ENCODE measurements around the gene LYPD6. TPM values are rescaled to one million over a fixed set of nuclear protein-coding genes. Genes with fewer than 3 reads are reported as not detected.

The LYPD6 gene
- total and polyA plus RNA-seq, 2 experiments from 2014 or later = 4.9 to 12.4 TPM

DNA sequence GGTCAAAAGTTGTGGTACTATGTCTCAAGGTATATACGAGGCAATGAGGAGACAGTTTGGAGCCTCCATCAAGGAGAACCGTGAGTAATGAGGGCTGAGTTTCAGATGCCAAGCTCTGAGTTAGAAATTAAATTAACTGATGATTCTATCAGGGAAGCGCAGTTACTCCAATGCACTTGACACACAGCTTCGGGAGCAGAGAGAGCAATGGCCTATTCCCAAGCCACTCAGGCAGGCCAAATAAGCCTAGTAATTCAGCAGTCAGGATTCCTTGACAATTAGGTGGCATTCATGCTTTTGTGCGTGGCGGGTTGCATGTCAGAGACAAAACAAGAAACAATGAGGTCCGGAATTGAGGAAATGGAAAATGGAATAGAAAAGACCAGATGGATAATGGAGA, 134.0 kb downstream of the LYPD6 start:
- TF ChIP-seq ZNF331 (CRISPR knock-in tag; IDR thresholded peaks at IDR 0.05; ENCODE audit: low read depth) (no peak), JUNB (IDR thresholded peaks at IDR 0.05; ENCODE audit: unreplicated experiment) (no peak), EZH2 (IDR thresholded peaks at IDR 0.05; ENCODE audit: low read depth, unreplicated experiment) (no peak), POLR2AphosphoS5 (IDR thresholded peaks at IDR 0.05; ENCODE audit: low read depth) (no peak), CREB1 (CRISPR knock-in tag; IDR thresholded peaks at IDR 0.05; ENCODE audit: low read depth) (no peak), NANOG (IDR thresholded peaks at IDR 0.05; ENCODE audit: borderline replicate concordance) (no peak), STAT1 (IDR thresholded peaks at IDR 0.05; ENCODE audit: unreplicated experiment) (no peak)
- TF ChIP-seq, protein P1, sequence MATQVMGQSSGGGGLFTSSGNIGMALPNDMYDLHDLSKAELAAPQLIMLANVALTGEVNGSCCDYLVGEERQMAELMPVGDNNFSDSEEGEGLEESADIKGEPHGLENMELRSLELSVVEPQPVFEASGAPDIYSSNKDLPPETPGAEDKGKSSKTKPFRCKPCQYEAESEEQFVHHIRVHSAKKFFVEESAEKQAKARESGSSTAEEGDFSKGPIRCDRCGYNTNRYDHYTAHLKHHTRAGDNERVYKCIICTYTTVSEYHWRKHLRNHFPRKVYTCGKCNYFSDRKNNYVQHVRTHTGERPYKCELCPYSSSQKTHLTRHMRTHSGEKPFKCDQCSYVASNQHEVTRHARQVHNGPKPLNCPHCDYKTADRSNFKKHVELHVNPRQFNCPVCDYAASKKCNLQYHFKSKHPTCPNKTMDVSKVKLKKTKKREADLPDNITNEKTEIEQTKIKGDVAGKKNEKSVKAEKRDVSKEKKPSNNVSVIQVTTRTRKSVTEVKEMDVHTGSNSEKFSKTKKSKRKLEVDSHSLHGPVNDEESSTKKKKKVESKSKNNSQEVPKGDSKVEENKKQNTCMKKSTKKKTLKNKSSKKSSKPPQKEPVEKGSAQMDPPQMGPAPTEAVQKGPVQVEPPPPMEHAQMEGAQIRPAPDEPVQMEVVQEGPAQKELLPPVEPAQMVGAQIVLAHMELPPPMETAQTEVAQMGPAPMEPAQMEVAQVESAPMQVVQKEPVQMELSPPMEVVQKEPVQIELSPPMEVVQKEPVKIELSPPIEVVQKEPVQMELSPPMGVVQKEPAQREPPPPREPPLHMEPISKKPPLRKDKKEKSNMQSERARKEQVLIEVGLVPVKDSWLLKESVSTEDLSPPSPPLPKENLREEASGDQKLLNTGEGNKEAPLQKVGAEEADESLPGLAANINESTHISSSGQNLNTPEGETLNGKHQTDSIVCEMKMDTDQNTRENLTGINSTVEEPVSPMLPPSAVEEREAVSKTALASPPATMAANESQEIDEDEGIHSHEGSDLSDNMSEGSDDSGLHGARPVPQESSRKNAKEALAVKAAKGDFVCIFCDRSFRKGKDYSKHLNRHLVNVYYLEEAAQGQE (IDR thresholded peaks at IDR 0.05; ENCODE audit: unreplicated experiment) = no peak
- TF ChIP-seq, protein P2, sequence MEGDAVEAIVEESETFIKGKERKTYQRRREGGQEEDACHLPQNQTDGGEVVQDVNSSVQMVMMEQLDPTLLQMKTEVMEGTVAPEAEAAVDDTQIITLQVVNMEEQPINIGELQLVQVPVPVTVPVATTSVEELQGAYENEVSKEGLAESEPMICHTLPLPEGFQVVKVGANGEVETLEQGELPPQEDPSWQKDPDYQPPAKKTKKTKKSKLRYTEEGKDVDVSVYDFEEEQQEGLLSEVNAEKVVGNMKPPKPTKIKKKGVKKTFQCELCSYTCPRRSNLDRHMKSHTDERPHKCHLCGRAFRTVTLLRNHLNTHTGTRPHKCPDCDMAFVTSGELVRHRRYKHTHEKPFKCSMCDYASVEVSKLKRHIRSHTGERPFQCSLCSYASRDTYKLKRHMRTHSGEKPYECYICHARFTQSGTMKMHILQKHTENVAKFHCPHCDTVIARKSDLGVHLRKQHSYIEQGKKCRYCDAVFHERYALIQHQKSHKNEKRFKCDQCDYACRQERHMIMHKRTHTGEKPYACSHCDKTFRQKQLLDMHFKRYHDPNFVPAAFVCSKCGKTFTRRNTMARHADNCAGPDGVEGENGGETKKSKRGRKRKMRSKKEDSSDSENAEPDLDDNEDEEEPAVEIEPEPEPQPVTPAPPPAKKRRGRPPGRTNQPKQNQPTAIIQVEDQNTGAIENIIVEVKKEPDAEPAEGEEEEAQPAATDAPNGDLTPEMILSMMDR (conservative IDR thresholded peaks at IDR 0.05; ENCODE audit: low read depth in 2 of 2) = no peak
- Mint-ChIP-seq H3K36me3 (ENCODE audit: low read depth) (peaks cover 8% of the 10 kb centered on the region; the same call in 2 of the 3 replicates), H3K27ac (no peak overlapping the region), H3K4me1 (no peaks in the 10 kb centered on the region), H3K9me3 (peaks cover 12% of the 10 kb centered on the region; the same call in 2 of the 3 replicates), H3K27me3 (ENCODE audit: insufficient read depth, low read depth, poor library complexity) (no peaks in the 10 kb centered on the region), H3K4me3 (no peak overlapping the region)
- Histone ChIP-seq H3K4me1 (ENCODE audit: insufficient read depth) (no peaks in the 10 kb centered on the region), H3K4me3 (no peak overlapping the region), H3K4me2 (no peak overlapping the region), H3K27ac (ENCODE audit: low read depth) (no peak overlapping the region), H3K79me2 (replicated peaks; ENCODE audit: insufficient read depth) (no peaks in the 10 kb centered on the region), H3K9me2 (ENCODE audit: insufficient read depth) (0 out of 2 replicates have a peak, but pooled peaks cover 4% of the 10 kb centered on the region), H3F3A (replicated peaks; ENCODE audit: low read depth) (no peaks in the 10 kb centered on the region), H4K20me1 (replicated peaks; ENCODE audit: insufficient read depth) (no peaks in the 10 kb centered on the region), H3K36me3 (ENCODE audit: insufficient read depth) (0 out of 2 replicates have a peak, but pooled peaks cover 7% of the 10 kb centered on the region), H2AFZ (no peak overlapping the region), H3K27me3 (ENCODE audit: insufficient read depth) (no peaks in the 10 kb centered on the region)
- ATAC-seq (no peak), DNase-seq (ENCODE audit: low spot score) (no peak)

- Mint-ChIP-seq H3K27ac (no peak overlapping the region), H3K27me3 (ENCODE audit: insufficient read depth, low read depth, poor library complexity) (no peaks in the 10 kb centered on the region), H3K4me1 (no peaks in the 10 kb centered on the region), H3K4me3 (no peak overlapping the region), H3K36me3 (ENCODE audit: low read depth) (peaks cover under 1% of the 10 kb centered on the region; the same call in 2 of the 3 replicates), H3K9me3 (peaks cover 6% of the 10 kb centered on the region; the same call in 2 of the 3 replicates)
- no peaks in the 10 kb centered on the region for H4K20me1 ChIP-seq (replicated peaks; ENCODE audit: insufficient read depth)
- 0 out of 2 replicates have a peak, but pooled peaks cover 4% of the 10 kb centered on the region for H3K9me2 ChIP-seq (ENCODE audit: insufficient read depth)
- no peak overlapping the region for H3K4me3 ChIP-seq
- 0 out of 2 replicates have a peak, but pooled peaks cover 7% of the 10 kb centered on the region for H3K36me3 ChIP-seq (ENCODE audit: insufficient read depth)
- ATAC-seq = no peak
- H3K4me2 ChIP-seq = no peak overlapping the region
- DNase-seq (ENCODE audit: low spot score) = no peak
- no peaks in the 10 kb centered on the region for H3K27me3 ChIP-seq (ENCODE audit: insufficient read depth)
- H3K4me1 ChIP-seq (ENCODE audit: insufficient read depth) = no peaks in the 10 kb centered on the region
- H2AFZ ChIP-seq = no peak overlapping the region
- no peaks in the 10 kb centered on the region for H3K79me2 ChIP-seq (replicated peaks; ENCODE audit: insufficient read depth)
- H3K27ac ChIP-seq (ENCODE audit: low read depth) = no peak overlapping the region
- no peaks in the 10 kb centered on the region for H3F3A ChIP-seq (replicated peaks; ENCODE audit: low read depth)
- TF ChIP-seq, protein P1 (IDR thresholded peaks at IDR 0.05; ENCODE audit: unreplicated experiment) = no peak
- TF ChIP-seq, protein P3, sequence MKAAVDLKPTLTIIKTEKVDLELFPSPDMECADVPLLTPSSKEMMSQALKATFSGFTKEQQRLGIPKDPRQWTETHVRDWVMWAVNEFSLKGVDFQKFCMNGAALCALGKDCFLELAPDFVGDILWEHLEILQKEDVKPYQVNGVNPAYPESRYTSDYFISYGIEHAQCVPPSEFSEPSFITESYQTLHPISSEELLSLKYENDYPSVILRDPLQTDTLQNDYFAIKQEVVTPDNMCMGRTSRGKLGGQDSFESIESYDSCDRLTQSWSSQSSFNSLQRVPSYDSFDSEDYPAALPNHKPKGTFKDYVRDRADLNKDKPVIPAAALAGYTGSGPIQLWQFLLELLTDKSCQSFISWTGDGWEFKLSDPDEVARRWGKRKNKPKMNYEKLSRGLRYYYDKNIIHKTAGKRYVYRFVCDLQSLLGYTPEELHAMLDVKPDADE (IDR thresholded peaks at IDR 0.05) = no peak
- TF ChIP-seq ZNF114 (CRISPR knock-in tag; IDR thresholded peaks at IDR 0.05) (no peak), POLR2AphosphoS5 (IDR thresholded peaks at IDR 0.05; ENCODE audit: low read depth) (no peak), JUNB (IDR thresholded peaks at IDR 0.05; ENCODE audit: unreplicated experiment) (no peak), STAT1 (IDR thresholded peaks at IDR 0.05; ENCODE audit: unreplicated experiment) (no peak), ZNF331 (CRISPR knock-in tag; IDR thresholded peaks at IDR 0.05; ENCODE audit: low read depth) (no peak), EZH2 (IDR thresholded peaks at IDR 0.05; ENCODE audit: low read depth, unreplicated experiment) (no peak)
- TF ChIP-seq, protein P2 (conservative IDR thresholded peaks at IDR 0.05; ENCODE audit: low read depth in 2 of 2) = no peak
Measured at GRCh38 chr2:149465873-149466272, 135.5 kb downstream of the LYPD6 start.

All from GM23338 (cell line).